Mucosa of descending colon (tissue), 3 donors: ENCODE measurements around the gene SETD2. TPM values are rescaled to one million over a fixed set of nuclear protein-coding genes. Genes with fewer than 3 reads are reported as not detected.
A peak's percentile ranks its signal among the peaks of the same experiment; 100 is the strongest.

Experiments
- ATAC-seq: fragments of 200-7000 bp; cut with Tn5 transposase; one replicate; pipeline ENCODE4 v1.9.1; 2020; ENCODE audit warnings: mild to moderate bottlenecking, moderate library complexity
- DNase-seq, 3 donors: peaks; one replicate each; pipeline ENCODE4 v3.0.0-alpha.2; 2020
- H3K36me3 ChIP-seq: fragments of 200-600 bp; one replicate; pipeline ENCODE4 v1.8.0; 2021; ENCODE audit warnings: low read depth, mild to moderate bottlenecking
- H3K4me1 ChIP-seq: fragments of 200-600 bp; one replicate; pipeline ENCODE4 v1.8.0; 2021; ENCODE audit warnings: low read depth, mild to moderate bottlenecking
- H3K4me3 ChIP-seq: fragments of 200-600 bp; one replicate; pipeline ENCODE4 v1.8.0; 2021; ENCODE audit warnings: mild to moderate bottlenecking
- H3K9me3 ChIP-seq: fragments of 200-600 bp; one replicate; pipeline ENCODE4 v1.8.0; 2021; ENCODE audit warnings: mild to moderate bottlenecking
- intact Hi-C, 2 donors: fragments of 100-400 bp; cut with DNase I in 1 of 2; cut with micrococcal nuclease in 1 of 2; formaldehyde crosslinking; loops; one replicate each; pipeline versions ENCODE4 v1.11.0 to v1.11.1; 2022; cut with DNase I, micrococcal nuclease
- total RNA-seq, 3 donors: library from RNA; stranded (reverse); fragmentation: NEBNext Ultra II Directional in 2 of 3; extraction: Animal tissue kit (Norgen Biotek cat#: 25700) in 2 of 3; gene quantifications; one replicate each; pipeline versions ENCODE4 v1.2.1 to v1.2.4, GENCODE V29; 2021 to 2023
- TF ChIP-seq, protein P1 (sequence below): fragments of 200-600 bp; IDR thresholded peaks from one replicate; pipeline ENCODE4 v1.8.0; 2022; ENCODE audit warnings: antibody characterized with exemption, mild to moderate bottlenecking
- donor health status: DM: no; HTN: no; CAD: no; lungs with moderate emphysema.
- donor health status: DM: no; HTN: no; CAD: no.
- donor health status: DM: no; HTN: yes; CAD: no.

Gene SETD2
- total RNA-seq, 3 donors from 2014 or later: 41.5 to 71.1 (median 50.4) TPM

DNA sequence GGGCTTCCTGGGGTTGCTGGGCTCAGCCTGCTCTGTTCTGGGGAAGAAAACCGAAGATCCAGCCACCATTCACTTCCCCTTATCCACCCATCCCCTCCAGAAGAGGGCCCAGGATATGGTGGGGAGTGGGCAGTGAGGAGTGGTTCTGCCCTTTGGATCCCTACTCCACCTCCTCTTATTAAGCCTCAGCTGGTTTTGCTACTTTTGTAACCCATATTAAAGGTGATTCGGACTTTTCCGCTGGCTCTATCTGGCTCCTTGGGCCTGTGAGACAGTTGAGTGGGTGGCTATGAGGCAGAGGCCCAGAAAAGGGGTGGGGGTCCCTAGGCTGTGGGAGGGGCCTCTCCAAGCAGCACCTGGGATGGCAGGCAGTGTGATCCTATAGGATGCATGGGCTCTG lies 150.7 kb downstream of the SETD2 start:
- ATAC-seq (no peak), DNase-seq (no peak)
- H3K36me3 ChIP-seq: no peaks in the 10 kb centered on the region
- TF ChIP-seq, protein P1, sequence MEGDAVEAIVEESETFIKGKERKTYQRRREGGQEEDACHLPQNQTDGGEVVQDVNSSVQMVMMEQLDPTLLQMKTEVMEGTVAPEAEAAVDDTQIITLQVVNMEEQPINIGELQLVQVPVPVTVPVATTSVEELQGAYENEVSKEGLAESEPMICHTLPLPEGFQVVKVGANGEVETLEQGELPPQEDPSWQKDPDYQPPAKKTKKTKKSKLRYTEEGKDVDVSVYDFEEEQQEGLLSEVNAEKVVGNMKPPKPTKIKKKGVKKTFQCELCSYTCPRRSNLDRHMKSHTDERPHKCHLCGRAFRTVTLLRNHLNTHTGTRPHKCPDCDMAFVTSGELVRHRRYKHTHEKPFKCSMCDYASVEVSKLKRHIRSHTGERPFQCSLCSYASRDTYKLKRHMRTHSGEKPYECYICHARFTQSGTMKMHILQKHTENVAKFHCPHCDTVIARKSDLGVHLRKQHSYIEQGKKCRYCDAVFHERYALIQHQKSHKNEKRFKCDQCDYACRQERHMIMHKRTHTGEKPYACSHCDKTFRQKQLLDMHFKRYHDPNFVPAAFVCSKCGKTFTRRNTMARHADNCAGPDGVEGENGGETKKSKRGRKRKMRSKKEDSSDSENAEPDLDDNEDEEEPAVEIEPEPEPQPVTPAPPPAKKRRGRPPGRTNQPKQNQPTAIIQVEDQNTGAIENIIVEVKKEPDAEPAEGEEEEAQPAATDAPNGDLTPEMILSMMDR: no peak
- intact Hi-C loops: no loop called here
- no peaks in the 10 kb centered on the region for H3K4me1 ChIP-seq
- H3K9me3 ChIP-seq: no peaks in the 10 kb centered on the region
- no peak overlapping the region for H3K4me3 ChIP-seq

DNA sequence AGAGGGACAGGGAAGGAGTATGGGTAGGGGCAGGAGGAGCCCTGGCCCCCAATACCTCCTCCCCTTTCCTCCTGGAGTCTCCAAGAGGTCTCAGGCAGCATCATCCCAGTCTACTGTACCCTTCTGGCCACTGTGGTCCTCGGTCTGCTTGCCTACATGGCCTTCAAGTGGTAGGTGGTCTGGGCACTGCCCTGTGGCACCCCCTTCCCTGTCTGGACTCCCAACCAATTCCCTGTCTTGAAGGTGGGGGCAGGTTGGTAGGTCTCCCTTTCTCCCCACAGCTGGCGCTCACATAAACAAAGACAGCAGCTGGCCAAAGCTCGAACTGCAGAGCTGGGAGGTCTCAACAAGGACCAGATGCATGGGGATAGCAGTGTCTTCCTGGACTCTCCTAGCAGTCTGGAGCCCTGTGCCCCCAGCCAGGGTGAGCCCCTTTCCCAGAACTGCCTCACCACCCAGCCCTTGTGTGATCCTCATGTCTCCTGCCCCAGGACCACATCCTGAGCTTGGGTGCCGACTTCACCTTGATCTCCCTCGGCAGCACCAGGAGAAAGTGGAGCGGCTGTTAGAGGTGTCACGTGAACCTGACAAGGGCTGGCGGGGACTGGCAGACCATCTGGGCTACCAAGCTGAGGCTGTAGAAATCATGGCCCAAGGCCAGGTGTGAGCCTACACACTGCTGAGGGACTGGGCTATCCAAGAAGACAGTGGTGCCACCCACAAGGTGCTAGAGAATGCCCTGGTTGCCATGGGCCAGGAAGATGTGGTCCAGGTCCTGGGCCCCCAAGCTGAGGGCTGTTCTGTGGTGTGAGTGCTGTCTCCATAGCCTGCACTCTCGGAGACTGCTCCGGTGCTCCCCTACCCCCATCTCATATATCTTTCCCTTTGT lies 151.3 kb downstream of the SETD2 start:
- Histone ChIP-seq H3K9me3 (no peaks in the 10 kb centered on the region), H3K36me3 (no peaks in the 10 kb centered on the region), H3K4me3 (no peak overlapping the region), H3K4me1 (no peaks in the 10 kb centered on the region)
- intact Hi-C loops: no loop called here
- no peak for DNase-seq
- TF ChIP-seq, protein P1: no peak
- ATAC-seq: no peak

DNA sequence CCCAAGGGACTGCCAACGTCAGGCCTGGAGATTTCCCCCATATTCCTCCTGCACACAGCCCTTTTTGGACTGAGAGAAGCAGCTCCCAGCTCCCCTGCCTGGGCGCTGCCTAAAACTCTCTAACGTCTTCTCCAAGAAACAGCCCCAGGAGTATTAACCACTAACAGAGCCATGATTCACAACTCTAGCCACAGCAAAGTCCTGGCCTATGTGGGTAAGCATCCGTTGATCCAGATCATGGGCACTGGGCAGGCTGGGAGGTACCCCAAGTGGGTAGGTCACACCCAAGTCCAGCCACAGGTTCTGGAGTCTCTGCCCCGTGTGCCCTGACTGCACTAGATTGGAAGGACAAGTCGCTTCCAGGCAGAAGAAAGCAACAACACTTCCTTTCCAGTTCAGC lies 152.5 kb downstream of the SETD2 start:
- intact Hi-C loops: no loop called here
- no peaks in the 10 kb centered on the region for H3K9me3 ChIP-seq
- no peaks in the 10 kb centered on the region for H3K36me3 ChIP-seq
- TF ChIP-seq, protein P1: no peak
- ATAC-seq (no peak), DNase-seq (no peak)
- no peaks in the 10 kb centered on the region for H3K4me1 ChIP-seq
- no peak overlapping the region for H3K4me3 ChIP-seq

DNA sequence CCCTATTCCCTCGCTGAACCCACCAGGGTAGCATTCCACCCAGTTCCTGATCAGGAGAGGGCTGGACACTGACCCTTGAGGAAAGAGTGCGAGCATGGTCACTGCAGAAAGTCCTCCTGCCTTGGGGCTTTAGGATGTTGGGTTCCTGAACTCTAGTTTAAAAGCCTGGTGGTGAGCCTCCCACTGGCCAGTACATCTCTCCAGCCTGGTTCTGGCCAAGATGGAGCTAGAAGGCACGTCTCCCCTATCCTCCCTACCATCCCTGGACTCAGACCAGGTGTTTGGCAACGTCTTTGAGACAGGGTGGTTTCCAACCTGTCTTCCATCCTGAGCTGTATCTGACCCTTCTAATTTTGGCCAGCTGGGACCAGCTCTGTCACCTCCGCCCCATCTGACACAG lies 153.0 kb downstream of the SETD2 start:
- intact Hi-C loops: no loop called here
- Histone ChIP-seq H3K4me3 (no peak overlapping the region), H3K36me3 (no peaks in the 10 kb centered on the region), H3K4me1 (no peaks in the 10 kb centered on the region), H3K9me3 (no peaks in the 10 kb centered on the region)
- no peak for DNase-seq
- TF ChIP-seq, protein P1: no peak
- no peak for ATAC-seq

DNA sequence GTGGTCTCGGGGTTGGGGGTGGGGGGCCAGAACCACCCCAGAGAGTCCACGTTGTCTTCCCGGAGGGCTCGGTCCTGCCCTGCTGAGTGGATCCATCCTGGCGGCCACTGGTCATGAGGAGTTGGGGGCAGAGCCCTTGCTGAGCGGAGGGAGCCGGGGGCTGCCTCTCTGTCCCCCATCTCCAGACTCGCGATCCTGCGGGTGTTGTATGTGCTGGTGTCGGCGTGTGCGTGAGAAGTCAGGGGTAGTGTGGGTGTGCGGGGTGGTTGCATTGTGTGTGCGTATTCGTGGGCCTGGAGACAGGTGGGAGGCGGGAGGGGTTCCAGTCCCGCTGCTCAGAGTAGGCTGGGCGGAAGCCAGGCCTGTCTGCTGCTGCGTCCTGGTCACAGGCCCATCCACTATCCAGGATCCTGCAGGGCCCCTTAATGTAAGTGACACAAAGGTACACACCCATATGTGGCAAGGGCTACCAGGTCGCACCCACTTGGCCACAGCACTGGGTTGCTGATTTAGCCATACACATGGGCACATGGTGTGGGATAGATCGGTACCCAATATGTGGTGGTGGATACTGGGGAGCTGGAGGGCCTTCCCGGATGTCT lies 153.7 kb downstream of the SETD2 start:
- ATAC-seq: no peak
- H3K9me3 ChIP-seq: no peaks in the 10 kb centered on the region
- H3K4me3 ChIP-seq: no peak overlapping the region
- TF ChIP-seq, protein P1: no peak
- H3K4me1 ChIP-seq: no peaks in the 10 kb centered on the region
- intact Hi-C loops: no loop called here
- no peaks in the 10 kb centered on the region for H3K36me3 ChIP-seq
- peak in 2 of 3 donors; percentile 28 to 61 for DNase-seq
